HCT116 (cell line): ENCODE measurements around the gene DICER1. TPM values are rescaled to one million over a fixed set of nuclear protein-coding genes. Genes with fewer than 3 reads are reported as not detected.

Experiments used
- ATAC-seq: fragments of 200-7000 bp; cut with Tn5 transposase; 2 replicates; pipeline ENCODE4 v1.9.1; 2020; ENCODE audit warnings: mild to moderate bottlenecking, moderate library complexity
- BruUV-seq: library from RNA; stranded (reverse); fragments of 400-500 nt; replicated peaks from 2 replicates; lab custom pipeline; 2021; lab: Mats Ljungman, UMichigan
- CTCF ChIA-PET: fragments of 300-600 bp; sonication (Branson Sonifier 250); formaldehyde crosslinking; loops from one replicate; lab custom pipeline; 2021; ENCODE audit warnings: antibody characterized with exemption; lab: Charles Lee
- POLR2A ChIA-PET: fragments of 300-600, 350-600 bp; sonication (Branson Sonifier 250); formaldehyde crosslinking; loops from one replicate; lab custom pipeline; 2021; ENCODE audit warnings: antibody characterized with exemption; lab: Charles Lee
- RAD21 ChIA-PET, 2 experiments: fragments of 300-600 bp; sonication (Branson Sonifier 250); formaldehyde crosslinking; loops; one replicate each; lab custom pipeline; 2023; ENCODE audit warnings: low total read pairs in 2 of 2; ENCODE audit not compliant: uncharacterized antibody in 2 of 2, unreplicated experiment in 2 of 2, low non-redundant PET in 1 of 2; lab: Charles Lee
- DNase-seq: peaks from one replicate; pipeline ENCODE4 v3.0.0-alpha.2; 2010; ENCODE audit warnings: low read depth, low spot score
- H2AFZ ChIP-seq: fragments of 200-600 bp; shearing (Covaris generic), sonication (generic); 2 replicates; pipeline ENCODE4 v1.6.1; 2017; ENCODE audit warnings: low read depth, mixed run types, mixed read lengths, antibody characterized with exemption, low read length; ENCODE audit not compliant: poor library complexity, severe bottlenecking
- H3K27ac ChIP-seq: 2 replicates; pipeline ENCODE4 v1.5.1; 2012; ENCODE audit warnings: low read depth, low read length
- H3K27me3 ChIP-seq: fragments of 200-600 bp; sonication (generic); 2 replicates; pipeline ENCODE4 v1.6.1; 2016; ENCODE audit warnings: mixed run types, low read length, mixed read lengths; ENCODE audit not compliant: insufficient read depth
- H3K36me3 ChIP-seq, 2 experiments: fragments of 200-500 bp in 1 of 2; fragments of 200-600 bp in 1 of 2; sonication (Bioruptor generic) in 1 of 2; sonication (generic) in 1 of 2; 2 replicates each; pipeline versions ENCODE4 v1.5.1 to v1.6.1; 2014 to 2016; ENCODE audit warnings: low read length in 2 of 2, inconsistent platforms in 1 of 2, mixed read lengths in 1 of 2, mixed run types in 1 of 2; ENCODE audit not compliant: insufficient read depth in 2 of 2, control insufficient read depth in 1 of 2
- H3K4me1 ChIP-seq, 2 experiments: fragments of 200-600 bp in 1 of 2; sonication (generic) in 1 of 2; 2 replicates each; pipeline versions ENCODE4 v1.5.1 to v1.6.1; 2012 to 2017; ENCODE audit warnings: low read length in 2 of 2, inconsistent platforms in 1 of 2, mild to moderate bottlenecking in 1 of 2, mixed read lengths in 1 of 2, mixed run types in 1 of 2, moderate library complexity in 1 of 2; ENCODE audit not compliant: insufficient read depth in 2 of 2, control insufficient read depth in 1 of 2
- H3K4me2 ChIP-seq: fragments of 200-600 bp; sonication (generic); 2 replicates; pipeline ENCODE4 v1.6.1; 2017; ENCODE audit warnings: mixed run types, low read length, mixed read lengths
- H3K4me3 ChIP-seq, 2 experiments: fragments of 200-600 bp in 1 of 2; sonication (generic) in 1 of 2; replicated peaks in 1 of 2; 2 replicates each; pipeline ENCODE4 v1.5.1; 2011 to 2016; ENCODE audit warnings: low read length in 2 of 2, control low read depth in 1 of 2, low read depth in 1 of 2, mild to moderate bottlenecking in 1 of 2, mixed read lengths in 1 of 2, mixed run types in 1 of 2
- H3K79me2 ChIP-seq: fragments of 200-600 bp; sonication (generic); 2 replicates; pipeline ENCODE4 v1.6.1; 2017; ENCODE audit warnings: mild to moderate bottlenecking, mixed run types, low read length, moderate library complexity, mixed read lengths; ENCODE audit not compliant: insufficient read depth
- H3K9ac ChIP-seq: fragments of 200-600 bp; sonication (generic); 2 replicates; pipeline ENCODE4 v1.6.1; 2016; ENCODE audit warnings: low read length, mixed read lengths
- H3K9me2 ChIP-seq: fragments of 200-600 bp; sonication (generic), shearing (Covaris generic); 2 replicates; pipeline ENCODE4 v1.6.1; 2017; ENCODE audit warnings: mixed run types, mild to moderate bottlenecking, moderate library complexity; ENCODE audit not compliant: insufficient read depth
- H3K9me3 ChIP-seq, 2 experiments: fragments of 200-500 bp in 1 of 2; fragments of 200-600 bp in 1 of 2; sonication (Bioruptor generic) in 1 of 2; sonication (generic) in 1 of 2; 2 replicates each; pipeline ENCODE4 v1.6.1; 2014 to 2017; ENCODE audit warnings: low read length in 2 of 2, mixed read lengths in 2 of 2, inconsistent platforms in 1 of 2, low read depth in 1 of 2, mild to moderate bottlenecking in 1 of 2, mixed run types in 1 of 2, moderate library complexity in 1 of 2; ENCODE audit not compliant: control insufficient read depth in 1 of 2, insufficient read depth in 1 of 2
- H4K20me1 ChIP-seq: fragments of 200-600 bp; sonication (generic), shearing (Covaris generic); 2 replicates; pipeline ENCODE4 v1.6.1; 2017; ENCODE audit warnings: mixed run types, mild to moderate bottlenecking, moderate library complexity; ENCODE audit not compliant: insufficient read depth
- ATF3 ChIP-seq: IDR thresholded peaks from 2 replicates; pipeline ENCODE4 v1.6.1; 2012
- CEBPB ChIP-seq: IDR thresholded peaks from 2 replicates; pipeline ENCODE4 v1.6.1; 2012; ENCODE audit warnings: low read depth
- EZH2 ChIP-seq: fragments of 200-600 bp; sonication (generic); IDR thresholded peaks from 2 replicates; pipeline ENCODE4 v1.6.1; 2017; ENCODE audit warnings: antibody characterized with exemption, mixed run types
- POLR2A ChIP-seq: IDR thresholded peaks from 2 replicates; pipeline ENCODE4 v1.7.0; 2011; ENCODE audit warnings: borderline replicate concordance; ENCODE audit not compliant: insufficient read depth, insufficient read length; ENCODE audit errors: extremely low read depth
- POLR2AphosphoS5 ChIP-seq: IDR thresholded peaks from 2 replicates; pipeline ENCODE4 v1.6.1; 2011; ENCODE audit warnings: mild to moderate bottlenecking, low read depth, low read length, moderate library complexity
- SIN3A ChIP-seq: IDR thresholded peaks from 2 replicates; pipeline ENCODE4 v1.6.1; 2012; ENCODE audit warnings: low read depth
- SP1 ChIP-seq: IDR thresholded peaks from 2 replicates; pipeline ENCODE4 v1.6.1; 2012; ENCODE audit warnings: low read depth
- SRF ChIP-seq: IDR thresholded peaks from 2 replicates; pipeline ENCODE4 v1.6.1; 2012; ENCODE audit warnings: low read depth
- ZBTB33 ChIP-seq: IDR thresholded peaks from 2 replicates; pipeline ENCODE4 v1.6.1; 2011; ENCODE audit warnings: mild to moderate bottlenecking, low read length, moderate library complexity; ENCODE audit not compliant: insufficient replicate concordance; ENCODE audit errors: extremely low read depth
- ZFX ChIP-seq: fragments of 450-650 bp; IDR thresholded peaks from 2 replicates; pipeline ENCODE4 v1.6.1; 2017
- intact Hi-C: fragments of 100-400 bp; cut with micrococcal nuclease; formaldehyde crosslinking; loops from 2 replicates; pipeline ENCODE4 v1.10.0; 2022
- total RNA-seq: library from RNA; stranded (reverse); gene quantifications from one replicate; pipeline ENCODE4 v1.2.1, GENCODE V29; 2021; ENCODE audit not compliant: unreplicated experiment
- TF ChIP-seq, protein P1 (sequence below), 3 experiments: fragments of 200-600 bp in 1 of 3; sonication (generic) in 1 of 3; IDR thresholded peaks in 2 of 3; conservative IDR thresholded peaks in 1 of 3; 2 replicates each; pipeline ENCODE4 v1.5.1; 2012 to 2017; ENCODE audit warnings: low read depth in 2 of 3, low read length in 2 of 3, antibody characterized with exemption in 1 of 3, borderline replicate concordance in 1 of 3, control low read depth in 1 of 3, mild to moderate bottlenecking in 1 of 3, mixed read lengths in 1 of 3, mixed run types in 1 of 3, moderate library complexity in 1 of 3; ENCODE audit not compliant: insufficient read depth in 1 of 3

The DICER1 gene
- total RNA-seq, 1 experiment from 2014 or later, result 38.6 TPM

- CTCF ChIA-PET, result no interaction called here
- Histone ChIP-seq H4K20me1 (no peaks in the 10 kb centered on the region), H3K36me3 (no peaks in the 10 kb centered on the region), H3K4me2 (no peak overlapping the region), H3K4me1 (no peaks in the 10 kb centered on the region), H3K9me2 (no peaks in the 10 kb centered on the region), H3K9ac (no peak overlapping the region), H3K27me3 (no peaks in the 10 kb centered on the region; the same call in 1 of the 2 replicates), H3K27ac (no peak overlapping the region), H3K79me2 (no peaks in the 10 kb centered on the region)
- intact Hi-C loops, result no loop called here
- TF ChIP-seq, protein P1, sequence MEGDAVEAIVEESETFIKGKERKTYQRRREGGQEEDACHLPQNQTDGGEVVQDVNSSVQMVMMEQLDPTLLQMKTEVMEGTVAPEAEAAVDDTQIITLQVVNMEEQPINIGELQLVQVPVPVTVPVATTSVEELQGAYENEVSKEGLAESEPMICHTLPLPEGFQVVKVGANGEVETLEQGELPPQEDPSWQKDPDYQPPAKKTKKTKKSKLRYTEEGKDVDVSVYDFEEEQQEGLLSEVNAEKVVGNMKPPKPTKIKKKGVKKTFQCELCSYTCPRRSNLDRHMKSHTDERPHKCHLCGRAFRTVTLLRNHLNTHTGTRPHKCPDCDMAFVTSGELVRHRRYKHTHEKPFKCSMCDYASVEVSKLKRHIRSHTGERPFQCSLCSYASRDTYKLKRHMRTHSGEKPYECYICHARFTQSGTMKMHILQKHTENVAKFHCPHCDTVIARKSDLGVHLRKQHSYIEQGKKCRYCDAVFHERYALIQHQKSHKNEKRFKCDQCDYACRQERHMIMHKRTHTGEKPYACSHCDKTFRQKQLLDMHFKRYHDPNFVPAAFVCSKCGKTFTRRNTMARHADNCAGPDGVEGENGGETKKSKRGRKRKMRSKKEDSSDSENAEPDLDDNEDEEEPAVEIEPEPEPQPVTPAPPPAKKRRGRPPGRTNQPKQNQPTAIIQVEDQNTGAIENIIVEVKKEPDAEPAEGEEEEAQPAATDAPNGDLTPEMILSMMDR (IDR thresholded peaks at IDR 0.05 in 2 of 3, conservative IDR thresholded peaks at IDR 0.05 in 1 of 3; ENCODE audit: borderline replicate concordance in 1 of 3, insufficient read depth in 1 of 3, low read depth in 2 of 3, low read length in 2 of 3), result no peak
- TF ChIP-seq SRF, result no peak
- TF ChIP-seq POLR2AphosphoS5, result no peak
- no peak for TF ChIP-seq CEBPB
- no peak for TF ChIP-seq SIN3A
- no peak for TF ChIP-seq POLR2A
- TF ChIP-seq ZBTB33, result no peak
- no peak for TF ChIP-seq ZFX
- no peak for TF ChIP-seq EZH2
- no peak for TF ChIP-seq ATF3
- no peak for TF ChIP-seq SP1
- TF ChIP-seq, all 23 proteins: peak for 0
- Histone ChIP-seq H3K4me3 (no peak overlapping the region), H3K9me3 (no peaks in the 10 kb centered on the region), H2AFZ (no peak overlapping the region)
- ChIA-PET POLR2A (interaction anchor here (0.5 kb wide), 1 partner anchor 320 kb away, joined by 3 read pairs; no protein-coding TSS in a partner anchor), RAD21 (no interaction called here)
- BruUV-seq, result no TSS peak
- ATAC-seq (no peak), DNase-seq (no peak)
These were observed 91.9 kb downstream of the DICER1 start for GRCh38 chr14:95065411-95065810.
